NCI-H446 (cell line): ENCODE measurements around the gene EFTUD2.

Source experiments
- DNase-seq, 2 experiments: peaks; one replicate each; lab custom pipeline; 2025; lab: John Stamatoyannopoulos, UW

EFTUD2 gene

GRCh38 chr17:44925731-44926697, 26.8 kb upstream of the EFTUD2 start:
- no peak for DNase-seq

- DNase-seq = no peak
Measured at GRCh38 chr17:44924107-44924544, 24.9 kb upstream of the EFTUD2 start.

- peak in 1 of 2 experiments; percentile 28 for DNase-seq
Measured at GRCh38 chr17:44922746-44923470, 23.7 kb upstream of the EFTUD2 start.

GRCh38 chr17:44922136-44922535, 22.9 kb upstream of the EFTUD2 start:
- no peak for DNase-seq

- no peak for DNase-seq
Measured at GRCh38 chr17:44921122-44921882, 22.1 kb upstream of the EFTUD2 start.

- no peak for DNase-seq
Measured at GRCh38 chr17:44920565-44920940, 21.3 kb upstream of the EFTUD2 start.

GRCh38 chr17:44919885-44920564, 20.8 kb upstream of the EFTUD2 start:
- peak in 1 of 2 experiments; percentile 72 for DNase-seq

GRCh38 chr17:44919411-44919810, 20.2 kb upstream of the EFTUD2 start:
- no peak for DNase-seq

GRCh38 chr17:44918006-44918405, 18.8 kb upstream of the EFTUD2 start:
- no peak for DNase-seq

GRCh38 chr17:44917456-44917855, 18.2 kb upstream of the EFTUD2 start:
- DNase-seq = no peak

- DNase-seq = peak; percentile 85 to 92
Measured at GRCh38 chr17:44916781-44917241, 17.6 kb upstream of the EFTUD2 start.

- DNase-seq = peak; percentile 64 to 72
Measured at GRCh38 chr17:44915862-44916780, 16.9 kb upstream of the EFTUD2 start.

GRCh38 chr17:44915321-44915726, 16.1 kb upstream of the EFTUD2 start, which contains the start of gene GFAP:
Gene GFAP (minus strand): TSS chr17:44915500. CDS start chr17:44915486, 14 bp downstream.
- no peak for DNase-seq

GRCh38 chr17:44914698-44915271, 15.5 kb upstream of the EFTUD2 start:
- DNase-seq = no peak

GRCh38 chr17:44914148-44914547, 14.9 kb upstream of the EFTUD2 start:
- no peak for DNase-seq

- DNase-seq = no peak
Measured at GRCh38 chr17:44913676-44914075, 14.4 kb upstream of the EFTUD2 start.

- DNase-seq = no peak
Measured at GRCh38 chr17:44912763-44913544, 13.7 kb upstream of the EFTUD2 start.

GRCh38 chr17:44911133-44912001, 12.1 kb upstream of the EFTUD2 start:
- DNase-seq = peak in 1 of 2 experiments; percentile 12
